ENCODE results near the gene ACAD9. TPM values are rescaled to one million over a fixed set of nuclear protein-coding genes. Genes with fewer than 3 reads are reported as not detected.
A peak's percentile ranks its signal among the peaks of the same experiment; 100 is the strongest.

ACAD9 gene
- polyA plus RNA-seq, 1 of the 3 experiments (the other 2 are of a cell fraction), result 41.9 TPM

- H3K4me3 ChIP-seq (ENCODE audit: low read depth in 2 of 2, low read length in 1 of 2), result peak overlapping the region; percentile 81 to 95
- peaks cover 57% of the 10 kb centered on the region for H3K79me2 ChIP-seq (ENCODE audit: insufficient read depth)
- CTCF ChIA-PET, result interaction anchor here (0.6 to 3.2 kb wide), 6 partner anchors 12 to 697 kb away, joined by 3 to 18 read pairs (median 7); no protein-coding TSS in a partner anchor
Measured at GRCh38 chr3:128878556-128879124, 780 bp upstream of the ACAD9 start.

GRCh38 chr3:128879991-128880390 lies 571 bp downstream of the ACAD9 start:
- peak overlapping the region; percentile 96 for H3K4me2 ChIP-seq
- H3K36me3 ChIP-seq (replicated peaks in 1 of 2; ENCODE audit: control insufficient read depth in 1 of 2, insufficient read depth in 2 of 2, low read length in 1 of 2), result peaks cover 16 to 18% of the 10 kb centered on the region in 2 experiments
- H3K9me3 ChIP-seq, result no peaks in the 10 kb centered on the region
- H2AFZ ChIP-seq (ENCODE audit: low read depth), result peak overlapping the region; percentile 92
- ChIA-PET POLR2A (no interaction called here), CTCF (interaction anchor here (1.9 to 3.2 kb wide), 2 partner anchors 34 to 199 kb away, joined by 15 to 18 read pairs; no protein-coding TSS in a partner anchor)
- H3K9me2 ChIP-seq, result no peaks in the 10 kb centered on the region
- peak overlapping the region; percentile 98 for H3K9ac ChIP-seq
- no peaks in the 10 kb centered on the region for H4K20me1 ChIP-seq (ENCODE audit: insufficient read depth)
- peaks cover 0 to 24% of the 10 kb centered on the region in 2 experiments; a peak in 2 of 4 replicates for H3K4me1 ChIP-seq (ENCODE audit: control insufficient read depth in 1 of 2, insufficient read depth in 2 of 2, low read depth in 1 of 2, low read length in 1 of 2)
- H3K27ac ChIP-seq (ENCODE audit: low read depth in 2 of 2, low read length in 1 of 2), result peak overlapping the region; percentile 78 to 93; a peak in 2 of 4 replicates
- WGBS (ENCODE audit: low lambda C conversion rate), result 0% methylated on average over 4 of the region's 6 CpGs
- TF ChIP-seq SMC3 (IDR thresholded peaks at IDR 0.05; ENCODE audit: low read depth, low read length) (no peak), FOSL2 (IDR thresholded peaks at IDR 0.05; ENCODE audit: borderline replicate concordance, low read depth) (no peak), EZH2phosphoT487 (IDR thresholded peaks at IDR 0.05; ENCODE audit: borderline replicate concordance, low read depth) (no peak), CHD2 (IDR thresholded peaks at IDR 0.05; ENCODE audit: low read length, partially characterized antibody) (no peak), TCF12 (IDR thresholded peaks at IDR 0.05) (no peak), ELF1 (IDR thresholded peaks at IDR 0.05) (no peak), GATA2 (CRISPR knock-in tag; IDR thresholded peaks at IDR 0.05) (no peak)
- TF ChIP-seq, protein P1, sequence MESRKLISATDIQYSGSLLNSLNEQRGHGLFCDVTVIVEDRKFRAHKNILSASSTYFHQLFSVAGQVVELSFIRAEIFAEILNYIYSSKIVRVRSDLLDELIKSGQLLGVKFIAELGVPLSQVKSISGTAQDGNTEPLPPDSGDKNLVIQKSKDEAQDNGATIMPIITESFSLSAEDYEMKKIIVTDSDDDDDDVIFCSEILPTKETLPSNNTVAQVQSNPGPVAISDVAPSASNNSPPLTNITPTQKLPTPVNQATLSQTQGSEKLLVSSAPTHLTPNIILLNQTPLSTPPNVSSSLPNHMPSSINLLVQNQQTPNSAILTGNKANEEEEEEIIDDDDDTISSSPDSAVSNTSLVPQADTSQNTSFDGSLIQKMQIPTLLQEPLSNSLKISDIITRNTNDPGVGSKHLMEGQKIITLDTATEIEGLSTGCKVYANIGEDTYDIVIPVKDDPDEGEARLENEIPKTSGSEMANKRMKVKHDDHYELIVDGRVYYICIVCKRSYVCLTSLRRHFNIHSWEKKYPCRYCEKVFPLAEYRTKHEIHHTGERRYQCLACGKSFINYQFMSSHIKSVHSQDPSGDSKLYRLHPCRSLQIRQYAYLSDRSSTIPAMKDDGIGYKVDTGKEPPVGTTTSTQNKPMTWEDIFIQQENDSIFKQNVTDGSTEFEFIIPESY (IDR thresholded peaks at IDR 0.05; ENCODE audit: borderline replicate concordance, low read depth), result no peak
- no peaks in the 10 kb centered on the region for H3K27me3 ChIP-seq (ENCODE audit: insufficient read depth)
- no peak for DNase-seq
- H3K79me2 ChIP-seq (ENCODE audit: insufficient read depth), result peaks cover 71% of the 10 kb centered on the region
- peak overlapping the region; percentile 81 to 95 for H3K4me3 ChIP-seq (ENCODE audit: low read depth in 2 of 2, low read length in 1 of 2)
- peaks cover 5% of the 10 kb centered on the region for H3F3A ChIP-seq (replicated peaks; ENCODE audit: insufficient read depth)

More at GRCh38 chr3:128878556-128879124, 780 bp upstream of the ACAD9 start:
- Histone ChIP-seq H3K9ac (peak overlapping the region; percentile 98), H3K4me1 (ENCODE audit: control insufficient read depth in 1 of 2, insufficient read depth in 2 of 2, low read depth in 1 of 2, low read length in 1 of 2) (peaks cover 0 to 24% of the 10 kb centered on the region in 2 experiments; a peak in 2 of 4 replicates), H3K9me2 (no peaks in the 10 kb centered on the region), H3K36me3 (replicated peaks in 1 of 2; ENCODE audit: control insufficient read depth in 1 of 2, insufficient read depth in 2 of 2, low read length in 1 of 2) (peaks cover 7 to 13% of the 10 kb centered on the region in 2 experiments), H3K9me3 (no peaks in the 10 kb centered on the region), H2AFZ (ENCODE audit: low read depth) (peak overlapping the region; percentile 93), H3F3A (replicated peaks; ENCODE audit: insufficient read depth) (peaks cover 5% of the 10 kb centered on the region), H4K20me1 (ENCODE audit: insufficient read depth) (no peaks in the 10 kb centered on the region), H3K27ac (ENCODE audit: low read depth in 2 of 2, low read length in 1 of 2) (peak overlapping the region; percentile 92 to 93), H3K27me3 (ENCODE audit: insufficient read depth) (no peaks in the 10 kb centered on the region), H3K4me2 (peak overlapping the region; percentile 96)
- 3% methylated on average over 14 of the region's 14 CpGs for WGBS (ENCODE audit: low lambda C conversion rate)
- POLR2A ChIA-PET, result interaction anchor here (0.5 to 1.9 kb wide), 8 partner anchors 11 to 872 kb away, joined by 3 to 7 read pairs (median 3); no protein-coding TSS in a partner anchor
- TF ChIP-seq RAD21 (IDR thresholded peaks at IDR 0.05; ENCODE audit: low read length) (no peak), FOXJ3 (CRISPR knock-in tag; IDR thresholded peaks at IDR 0.05) (no peak), TCF12 (IDR thresholded peaks at IDR 0.05) (no peak), POLR2AphosphoS5 (IDR thresholded peaks at IDR 0.05; ENCODE audit: low read depth, low read length) (no peak), RFX5 (IDR thresholded peaks at IDR 0.05; ENCODE audit: low read length) (no peak), SIN3A (IDR thresholded peaks at IDR 0.05; ENCODE audit: borderline replicate concordance, low read depth, low read length) (peak; percentile 69; the same call in 1 of the 2 replicates), RCOR1 (IDR thresholded peaks at IDR 0.05; ENCODE audit: low read length) (no peak), GABPA (IDR thresholded peaks at IDR 0.05; ENCODE audit: low read depth) (no peak), TAF1 (IDR thresholded peaks at IDR 0.05; ENCODE audit: borderline replicate concordance, low read depth, low read length) (peak; percentile 17; the same call in 1 of the 2 replicates), MEF2A (IDR thresholded peaks at IDR 0.05; ENCODE audit: borderline replicate concordance, low read depth) (no peak), FOXM1 (IDR thresholded peaks at IDR 0.05; ENCODE audit: low read depth) (no peak)
- TF ChIP-seq, protein P2, sequence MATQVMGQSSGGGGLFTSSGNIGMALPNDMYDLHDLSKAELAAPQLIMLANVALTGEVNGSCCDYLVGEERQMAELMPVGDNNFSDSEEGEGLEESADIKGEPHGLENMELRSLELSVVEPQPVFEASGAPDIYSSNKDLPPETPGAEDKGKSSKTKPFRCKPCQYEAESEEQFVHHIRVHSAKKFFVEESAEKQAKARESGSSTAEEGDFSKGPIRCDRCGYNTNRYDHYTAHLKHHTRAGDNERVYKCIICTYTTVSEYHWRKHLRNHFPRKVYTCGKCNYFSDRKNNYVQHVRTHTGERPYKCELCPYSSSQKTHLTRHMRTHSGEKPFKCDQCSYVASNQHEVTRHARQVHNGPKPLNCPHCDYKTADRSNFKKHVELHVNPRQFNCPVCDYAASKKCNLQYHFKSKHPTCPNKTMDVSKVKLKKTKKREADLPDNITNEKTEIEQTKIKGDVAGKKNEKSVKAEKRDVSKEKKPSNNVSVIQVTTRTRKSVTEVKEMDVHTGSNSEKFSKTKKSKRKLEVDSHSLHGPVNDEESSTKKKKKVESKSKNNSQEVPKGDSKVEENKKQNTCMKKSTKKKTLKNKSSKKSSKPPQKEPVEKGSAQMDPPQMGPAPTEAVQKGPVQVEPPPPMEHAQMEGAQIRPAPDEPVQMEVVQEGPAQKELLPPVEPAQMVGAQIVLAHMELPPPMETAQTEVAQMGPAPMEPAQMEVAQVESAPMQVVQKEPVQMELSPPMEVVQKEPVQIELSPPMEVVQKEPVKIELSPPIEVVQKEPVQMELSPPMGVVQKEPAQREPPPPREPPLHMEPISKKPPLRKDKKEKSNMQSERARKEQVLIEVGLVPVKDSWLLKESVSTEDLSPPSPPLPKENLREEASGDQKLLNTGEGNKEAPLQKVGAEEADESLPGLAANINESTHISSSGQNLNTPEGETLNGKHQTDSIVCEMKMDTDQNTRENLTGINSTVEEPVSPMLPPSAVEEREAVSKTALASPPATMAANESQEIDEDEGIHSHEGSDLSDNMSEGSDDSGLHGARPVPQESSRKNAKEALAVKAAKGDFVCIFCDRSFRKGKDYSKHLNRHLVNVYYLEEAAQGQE (IDR thresholded peaks at IDR 0.05; ENCODE audit: low read depth, low read length), result no peak
- DNase-seq, result peak; percentile 44

All from SK-N-SH (cell line).